Activated T-cell treated with anti-CD3 and anti-CD28 coated beads for 48 hours (primary cell): ENCODE data around the gene CA5B.
"Not testable (repeated sequence)": the region's sequence is repeated elsewhere in the genome, so short reads cannot be mapped to it uniquely, and the experiment has no call there.

ENCODE experiments used
- DNase-seq: peaks from one replicate; pipeline ENCODE4 v3.0.0-alpha.2; 2020; ENCODE audit warnings: low read depth

CA5B gene, protein sequence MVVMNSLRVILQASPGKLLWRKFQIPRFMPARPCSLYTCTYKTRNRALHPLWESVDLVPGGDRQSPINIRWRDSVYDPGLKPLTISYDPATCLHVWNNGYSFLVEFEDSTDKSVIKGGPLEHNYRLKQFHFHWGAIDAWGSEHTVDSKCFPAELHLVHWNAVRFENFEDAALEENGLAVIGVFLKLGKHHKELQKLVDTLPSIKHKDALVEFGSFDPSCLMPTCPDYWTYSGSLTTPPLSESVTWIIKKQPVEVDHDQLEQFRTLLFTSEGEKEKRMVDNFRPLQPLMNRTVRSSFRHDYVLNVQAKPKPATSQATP

DNA sequence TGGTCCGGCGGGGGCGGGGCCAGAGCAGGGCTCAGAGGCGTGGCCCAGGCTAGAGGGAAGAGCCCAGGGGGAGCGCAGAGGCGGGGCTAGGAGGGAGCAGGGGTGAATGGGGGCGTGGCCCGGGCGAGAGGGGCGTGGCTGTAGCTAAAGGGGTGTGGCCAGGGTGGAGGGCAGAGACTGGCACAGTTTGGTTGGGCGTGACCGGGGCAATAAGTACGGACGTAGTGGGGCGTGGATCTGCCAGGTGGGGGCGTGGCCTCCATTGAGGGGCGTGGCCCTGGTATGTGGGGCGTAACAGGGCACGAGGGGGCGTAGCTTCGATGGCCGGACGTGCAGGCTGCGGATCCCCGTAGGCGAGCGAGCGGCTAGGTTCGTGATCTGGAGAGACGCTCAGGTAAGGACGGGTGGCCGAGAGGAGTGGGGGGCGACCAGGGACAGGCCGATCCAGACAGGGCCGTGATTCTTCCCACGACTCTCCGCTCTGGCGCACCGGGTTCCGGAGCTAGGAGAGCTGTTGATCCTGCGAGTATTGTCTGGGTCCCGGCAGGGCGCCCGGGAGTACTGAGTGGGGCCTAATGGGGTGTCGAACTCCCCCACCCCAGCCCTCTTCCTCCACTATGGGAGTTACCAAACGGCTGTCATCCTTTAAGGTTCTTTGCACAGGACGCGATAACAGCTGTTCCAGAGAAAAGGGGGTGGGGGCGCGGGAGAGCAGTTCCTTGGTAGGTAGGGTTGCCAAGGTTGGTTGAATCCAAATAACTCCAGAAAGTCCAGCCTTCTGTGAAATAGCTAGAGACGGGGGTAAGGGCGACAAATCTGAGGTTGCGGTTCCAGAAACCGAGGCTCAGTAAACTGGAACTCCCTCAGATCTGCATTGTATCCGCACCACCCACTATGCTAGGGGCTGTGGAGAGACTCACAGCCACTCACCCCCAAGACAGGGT is at the start of gene CA5B:
Gene CA5B (plus strand): TSS at position 312 of the 944 bp plus-strand sequence. CDS start 11,754 bp downstream, outside the sequence.
- DNase-seq = peak; percentile 91

DNA sequence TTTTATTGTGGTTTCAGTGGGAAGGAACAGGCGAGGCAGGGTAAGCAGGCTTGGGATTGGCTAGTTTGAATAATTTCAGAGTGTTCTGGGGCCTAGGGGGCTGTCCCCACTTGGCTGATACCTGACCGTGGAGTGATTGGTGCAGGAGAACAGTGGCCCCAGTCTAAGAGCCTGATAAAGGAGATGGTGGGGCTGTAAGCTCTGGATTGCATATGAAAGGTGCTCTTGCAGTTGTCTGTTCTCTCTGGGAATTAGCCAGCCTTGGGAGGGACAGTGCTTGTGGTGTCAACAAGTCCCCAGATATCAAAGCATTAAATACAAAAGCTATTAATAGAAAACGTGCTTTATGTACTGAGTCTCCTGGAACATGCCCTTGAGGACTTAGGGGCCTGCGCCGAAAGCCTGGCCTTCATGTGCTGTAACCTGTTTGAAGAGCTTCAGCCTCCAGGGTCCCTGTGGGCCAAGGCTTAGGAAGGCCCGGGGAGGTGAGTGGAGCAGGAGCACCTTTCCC is 43.1 kb upstream of the CA5B start:
- DNase-seq = no peak

DNA sequence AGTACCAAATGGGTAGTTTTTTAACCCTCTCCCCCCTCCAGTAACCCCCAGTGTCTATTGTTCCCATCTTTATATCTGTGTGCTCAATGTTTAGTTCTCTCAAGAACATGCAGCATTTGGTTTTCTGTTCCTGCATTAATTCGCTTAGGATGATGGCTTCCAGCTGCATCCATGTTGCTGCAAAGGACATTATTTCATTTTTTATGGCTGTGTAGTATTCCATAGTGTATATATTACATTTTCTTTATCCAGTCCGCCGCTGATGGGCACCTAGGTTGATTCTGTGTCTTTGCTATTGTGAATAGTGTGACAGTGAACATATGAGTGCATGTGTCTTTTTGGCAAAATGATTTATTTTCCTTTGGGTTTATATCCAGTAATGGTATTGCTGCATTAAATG is 41.6 kb upstream of the CA5B start:
- no peak for DNase-seq

DNA sequence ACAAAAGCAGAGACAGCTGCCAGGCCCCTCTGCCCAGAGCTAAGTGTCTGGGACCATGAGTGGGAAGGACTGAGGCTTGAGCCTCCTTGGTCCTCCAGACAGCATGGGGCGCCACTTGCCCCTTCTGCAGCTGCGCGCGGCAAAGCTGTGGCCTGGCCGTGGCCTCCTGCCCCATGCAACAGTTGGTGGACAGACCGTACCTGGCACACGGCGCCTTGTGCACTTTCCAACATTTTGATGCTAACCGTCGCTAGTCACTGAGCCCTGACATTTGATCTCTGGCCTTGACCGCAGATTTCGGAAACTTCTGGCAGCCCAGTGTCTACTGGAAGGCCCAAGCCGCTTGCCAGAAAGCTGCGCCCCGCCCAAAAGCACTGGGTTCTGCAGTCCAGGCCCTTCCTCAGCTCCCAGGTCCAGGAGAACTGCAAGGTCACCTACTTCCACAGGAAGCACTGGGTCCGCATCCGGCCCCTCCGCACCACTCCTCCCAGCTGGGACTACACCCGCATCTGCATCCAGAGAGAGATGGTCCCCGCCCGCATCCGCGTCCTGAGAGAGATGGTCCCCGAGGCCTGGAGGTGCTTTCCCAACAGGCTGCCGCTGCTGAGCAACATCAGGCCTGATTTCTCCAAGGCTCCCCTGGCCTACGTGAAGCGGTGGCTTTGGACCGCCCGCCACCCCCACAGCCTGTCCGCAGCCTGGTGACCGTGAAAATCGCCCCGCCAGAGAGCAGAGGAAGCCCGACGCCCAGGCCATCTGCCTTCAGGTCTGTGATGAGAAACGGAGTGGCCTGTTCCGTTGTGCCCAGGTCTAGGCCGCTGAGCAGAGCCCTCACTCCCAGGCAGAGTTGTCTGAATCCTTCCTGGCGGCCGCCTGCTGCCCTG is 35.3 kb upstream of the CA5B start:
- DNase-seq = no peak

DNA sequence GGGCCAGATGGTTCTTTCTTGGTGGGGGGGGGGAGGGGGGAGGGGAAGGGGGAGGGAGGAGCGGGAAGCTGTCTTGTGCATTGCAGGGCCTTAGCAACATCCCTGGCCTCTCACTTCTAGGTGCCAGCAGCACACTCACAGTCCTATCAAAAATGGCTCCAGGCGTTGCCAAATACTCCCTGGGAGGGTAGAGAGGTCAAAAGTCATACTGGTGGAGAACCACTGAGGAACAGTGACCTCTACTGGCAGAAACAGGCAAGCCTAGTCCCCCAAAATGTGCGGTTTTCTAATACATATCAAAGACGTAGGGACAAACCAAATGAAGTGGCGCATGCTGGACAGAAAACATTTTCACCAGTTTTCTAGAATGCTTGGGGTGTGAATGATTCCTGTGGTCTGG is 34.3 kb upstream of the CA5B start:
- DNase-seq = not testable (repeated sequence)

DNA sequence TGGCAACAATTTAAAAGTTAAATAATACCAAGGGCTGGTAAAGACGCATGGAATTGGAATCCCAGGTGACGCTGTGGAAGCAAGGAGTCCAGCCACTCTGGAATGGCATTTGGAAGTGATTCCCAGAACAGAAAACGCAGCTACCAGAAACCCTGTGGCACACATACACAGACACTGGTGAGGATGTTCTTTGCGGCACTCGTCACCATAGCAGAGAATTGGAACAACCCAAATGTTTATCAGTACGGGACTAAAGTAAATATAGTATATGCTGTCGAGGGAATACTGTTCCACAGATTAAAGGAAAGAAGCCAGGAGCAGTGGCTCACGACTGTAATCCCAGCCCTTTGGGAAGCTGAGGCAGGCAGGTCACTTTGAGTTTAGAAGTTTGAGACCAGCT is 33.8 kb upstream of the CA5B start:
- DNase-seq = not testable (repeated sequence)

DNA sequence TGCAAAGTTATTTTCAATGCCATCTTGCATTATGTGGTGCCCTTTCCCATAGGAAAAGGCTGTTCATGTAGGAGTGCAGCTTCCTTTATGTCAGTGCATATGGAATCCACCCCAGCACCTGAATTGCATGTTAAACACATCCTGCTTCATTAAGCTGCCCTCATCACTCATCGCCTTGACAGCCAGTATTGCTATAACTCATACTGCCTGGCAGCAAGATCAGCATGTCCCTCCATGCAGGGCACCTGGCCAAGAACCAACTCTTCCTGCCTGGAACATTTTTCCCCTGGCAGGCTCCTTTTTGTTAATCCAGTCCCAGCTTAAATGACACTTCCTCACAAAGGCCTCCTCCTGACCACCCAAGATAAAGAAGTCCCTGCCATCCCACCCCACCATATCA is 23.5 kb upstream of the CA5B start:
- no peak for DNase-seq

DNA sequence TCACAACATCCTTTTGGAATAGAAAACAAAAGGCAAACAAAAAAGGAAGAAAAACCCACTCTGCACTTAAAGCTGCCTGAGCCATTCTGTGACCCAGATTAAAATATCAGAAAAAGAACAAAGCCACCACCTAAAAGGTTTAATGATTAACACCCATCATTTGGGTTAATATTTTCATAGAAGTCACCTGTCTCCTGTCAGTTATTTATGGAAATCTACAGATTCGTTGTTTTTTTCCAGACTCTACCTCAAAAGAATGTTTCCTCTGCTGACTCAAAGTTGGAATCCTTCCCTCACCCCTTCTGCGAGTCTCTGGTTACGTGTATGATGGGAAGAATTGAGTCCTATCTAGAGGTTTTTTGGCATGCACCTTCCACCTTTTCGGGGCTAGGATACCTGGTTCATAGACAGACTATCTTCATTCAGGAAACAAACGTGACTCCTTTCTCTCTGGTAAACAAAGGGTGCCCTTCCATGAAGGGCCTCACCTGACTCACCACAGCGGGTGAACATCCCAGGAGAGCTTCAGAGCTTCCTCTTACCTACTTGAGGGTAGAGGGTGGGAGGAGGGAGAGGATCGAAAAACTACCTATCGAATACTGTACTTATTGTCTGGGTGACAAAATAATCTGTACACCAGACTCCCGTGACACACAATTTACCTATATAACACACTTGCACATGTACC is 19.6 kb upstream of the CA5B start:
- DNase-seq = no peak

DNA sequence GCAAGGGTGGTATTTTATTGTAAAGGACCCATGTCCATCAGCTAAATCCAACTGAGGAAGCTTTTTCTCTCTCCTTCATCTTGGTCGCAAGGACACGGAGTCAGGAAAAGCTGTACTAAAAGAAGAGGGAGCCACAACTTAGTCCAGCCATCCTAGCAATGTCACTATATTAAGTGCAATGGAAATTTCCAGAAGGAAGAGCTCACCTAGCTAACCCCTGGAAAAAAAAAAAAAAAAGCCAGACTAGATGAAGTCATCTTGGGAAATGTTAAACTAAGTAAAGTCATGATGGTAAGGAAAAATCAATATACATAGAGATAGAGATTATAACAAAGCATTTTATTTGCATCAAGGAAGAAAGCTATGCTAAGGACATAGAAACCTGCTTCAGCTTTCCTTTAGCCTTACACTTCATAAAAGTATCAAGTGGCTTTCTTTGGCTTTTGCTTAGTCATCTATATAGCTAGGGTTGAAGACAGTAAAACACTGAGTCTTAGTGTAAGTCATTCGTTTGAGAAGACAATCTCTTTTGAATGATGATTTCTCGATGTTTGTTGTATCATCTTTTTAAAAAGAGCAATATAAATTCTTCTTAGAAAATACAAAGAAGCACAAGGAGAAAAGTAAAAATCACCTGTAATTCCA is 18.6 kb upstream of the CA5B start:
- no peak for DNase-seq

DNA sequence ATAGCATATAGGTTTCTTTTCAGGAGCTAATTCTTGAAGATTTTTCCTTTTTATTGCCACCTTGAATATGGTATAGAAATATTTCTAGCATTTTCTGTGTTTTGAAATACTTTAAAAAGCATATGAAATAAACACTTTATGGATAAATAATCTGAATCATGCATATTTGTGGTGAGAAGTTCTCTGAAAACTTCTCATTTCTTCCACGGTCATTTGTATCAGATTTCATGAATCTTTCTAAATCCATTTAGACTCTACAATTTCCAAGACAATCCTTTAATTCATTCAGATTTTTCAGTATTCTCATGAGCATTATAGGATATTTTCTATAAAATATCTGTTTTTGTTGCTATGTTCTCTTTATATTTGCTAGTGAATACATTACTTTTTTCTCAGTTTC is 16.2 kb upstream of the CA5B start:
- DNase-seq = no peak

DNA sequence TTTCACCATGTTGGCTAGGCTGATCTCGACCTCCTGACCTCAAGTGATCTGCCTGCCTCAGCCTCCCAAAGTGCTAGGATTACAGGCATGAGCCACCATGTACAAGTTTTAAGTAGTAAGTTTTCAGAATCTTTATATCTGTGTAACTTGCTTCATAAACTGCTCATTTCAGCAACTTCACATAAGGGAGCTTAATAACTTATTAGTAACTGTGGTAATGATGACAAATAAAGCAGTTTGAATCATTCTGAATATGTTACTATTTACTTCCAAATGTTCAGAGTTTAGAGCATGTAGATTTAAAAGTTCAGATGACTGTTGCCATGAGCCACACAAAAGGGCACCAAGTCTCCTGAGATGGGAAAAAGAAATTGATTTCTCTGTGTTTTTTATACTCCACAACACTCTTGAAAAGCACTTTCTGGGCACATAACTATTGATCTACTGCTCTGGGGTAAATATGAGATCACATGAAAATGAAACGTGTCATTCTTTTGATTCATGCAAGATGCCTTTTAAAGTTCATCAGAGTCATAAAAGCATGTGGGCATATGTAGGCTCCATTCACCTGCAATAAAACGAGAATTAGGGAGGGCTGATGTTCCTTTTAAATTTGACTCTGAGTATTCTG is 14.1 kb upstream of the CA5B start:
- DNase-seq = no peak

DNA sequence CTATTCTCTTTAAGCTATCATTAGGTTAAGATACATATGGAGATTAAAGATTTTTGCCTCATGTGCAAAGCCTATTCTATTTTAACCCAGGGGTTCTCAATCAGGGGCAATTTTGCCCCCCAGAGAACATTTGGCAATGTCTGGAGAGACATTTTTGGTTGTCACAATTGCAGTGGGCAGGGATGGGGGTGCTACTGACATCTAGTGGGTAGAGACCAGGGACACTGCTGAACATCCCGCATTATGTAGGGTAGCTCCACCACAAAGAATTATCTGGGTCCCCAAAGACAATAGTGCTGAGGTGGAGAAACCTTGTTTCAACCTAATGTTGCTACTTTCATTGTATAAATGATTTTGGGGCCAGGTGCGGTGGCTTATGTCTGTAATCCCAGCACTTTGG is 13.2 kb upstream of the CA5B start:
- DNase-seq = no peak

DNA sequence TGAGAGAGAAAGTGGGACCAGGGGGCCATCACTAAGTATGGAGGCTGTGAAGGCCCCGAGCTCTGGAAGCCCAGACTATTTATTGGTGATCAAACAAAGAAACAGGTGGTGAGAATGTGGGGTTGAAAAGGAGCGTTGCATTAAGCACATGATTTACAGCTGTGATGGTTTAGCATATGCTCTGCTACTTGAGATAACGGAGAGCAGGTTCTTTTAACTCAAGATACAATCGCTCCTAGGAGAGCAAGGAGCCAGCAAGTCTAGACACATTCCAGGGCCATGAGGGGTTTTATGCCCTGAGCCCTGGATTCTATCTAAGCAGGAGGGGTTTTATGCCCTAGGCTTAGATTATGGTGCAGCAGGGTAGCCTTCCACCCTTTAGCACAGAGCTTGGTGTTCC is 6.7 kb upstream of the CA5B start:
- DNase-seq = not testable (repeated sequence)

DNA sequence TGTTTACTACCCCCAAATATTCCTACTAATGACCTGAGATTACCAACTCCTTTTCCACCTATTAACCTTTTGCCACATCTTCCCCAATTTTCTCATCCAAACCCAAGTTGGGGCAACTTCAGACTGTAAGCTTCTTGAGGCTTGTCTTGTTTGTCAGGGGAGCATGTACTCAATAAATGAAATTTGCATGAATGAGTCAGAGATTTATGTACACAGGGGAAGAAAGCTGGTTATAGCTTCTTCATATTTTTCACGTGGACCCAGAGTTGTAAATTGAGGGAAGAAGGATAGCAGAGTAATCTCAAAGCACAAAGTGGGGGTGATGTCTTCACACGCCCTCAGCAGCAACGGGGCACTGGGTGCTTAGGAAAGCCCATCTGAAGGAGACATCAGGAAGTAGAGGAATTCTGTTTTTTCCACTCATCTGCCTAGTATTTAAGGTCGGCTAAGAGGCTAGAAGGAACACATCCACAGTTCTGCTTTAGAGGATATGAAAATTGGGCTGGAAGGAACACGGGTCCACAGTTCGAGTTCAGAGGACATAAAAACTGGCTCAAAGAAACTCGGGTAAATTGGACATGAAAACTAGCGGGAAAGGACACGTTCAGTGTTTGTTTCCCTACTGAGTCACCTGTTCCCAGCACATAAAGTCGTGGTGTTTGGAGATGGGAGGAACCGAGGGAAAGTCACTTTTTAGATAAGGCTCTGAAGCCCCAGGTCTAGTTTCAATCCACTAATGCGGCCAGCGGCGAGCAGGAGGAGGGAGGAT is 696 bp upstream of the CA5B start:
- DNase-seq = no peak

DNA sequence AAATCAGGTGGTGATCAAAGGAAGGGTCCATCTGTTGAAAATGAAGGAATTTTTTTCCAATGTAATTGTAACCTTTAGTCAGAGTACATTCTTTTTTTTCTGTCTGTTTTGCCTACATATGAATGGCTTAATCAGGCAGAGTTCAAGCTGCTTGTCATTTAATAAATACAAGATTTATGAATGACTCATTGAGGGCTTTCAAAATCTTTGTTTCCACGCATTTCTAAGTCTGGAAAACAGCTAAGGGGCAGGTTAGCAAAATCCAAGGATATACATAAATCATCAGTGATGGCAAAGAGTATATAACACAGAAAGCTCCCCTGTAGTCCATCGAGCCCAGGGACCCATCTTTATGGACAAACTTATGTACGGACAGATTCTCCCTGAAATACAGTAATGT is 1.8 kb downstream of the CA5B start:
- DNase-seq = no peak

DNA sequence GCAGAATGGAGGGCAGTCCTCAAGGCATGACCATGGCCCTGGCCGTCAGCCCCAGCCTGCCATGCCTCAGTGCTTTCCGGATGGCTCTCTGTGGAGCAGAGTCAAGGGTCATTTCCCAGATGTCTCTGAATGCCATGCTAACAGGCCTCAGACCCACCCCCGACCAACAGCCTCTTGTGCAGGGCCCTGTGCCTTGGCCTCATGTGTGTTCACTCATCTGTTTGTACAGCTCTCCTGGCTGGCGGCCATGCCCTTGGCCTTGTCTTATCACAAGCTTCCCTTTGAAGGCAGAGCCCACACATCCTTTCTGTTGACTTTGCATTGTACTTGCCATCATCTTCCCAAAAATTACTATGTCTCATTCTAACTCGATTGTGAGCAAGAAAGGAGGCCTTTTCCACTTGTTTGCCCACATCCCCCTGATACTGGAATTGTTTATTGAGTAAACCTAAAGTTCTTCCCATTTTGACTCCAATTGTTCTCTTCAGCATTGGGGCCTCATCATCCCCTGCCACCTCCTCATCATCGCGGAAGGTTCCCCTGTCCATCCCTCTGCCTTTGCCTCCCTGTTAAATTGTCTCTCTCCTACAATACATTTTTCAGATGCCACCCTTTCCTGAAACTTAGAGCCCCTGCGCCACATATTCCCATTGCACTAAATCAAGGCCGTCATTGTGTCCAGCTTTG is 6.3 kb downstream of the CA5B start:
- no peak for DNase-seq

DNA sequence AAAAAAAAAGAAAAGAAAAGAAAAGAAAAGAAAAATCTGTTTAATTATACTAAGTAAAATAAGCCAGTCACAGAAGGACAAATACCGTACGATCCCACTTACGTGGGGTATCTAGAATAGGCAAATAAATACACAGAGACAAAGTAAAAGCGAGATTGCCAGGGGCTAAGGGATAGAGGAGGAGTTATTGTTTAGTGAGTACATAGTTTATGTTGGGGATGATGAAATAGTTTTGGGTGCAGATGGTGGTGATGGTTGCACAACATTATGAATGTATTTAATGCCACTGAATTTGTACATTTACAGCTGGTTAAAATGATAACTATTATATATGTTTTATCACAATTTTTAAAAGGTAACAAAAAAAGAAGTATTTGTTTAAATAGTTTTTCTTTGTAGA is 7.1 kb downstream of the CA5B start:
- DNase-seq = no peak

DNA sequence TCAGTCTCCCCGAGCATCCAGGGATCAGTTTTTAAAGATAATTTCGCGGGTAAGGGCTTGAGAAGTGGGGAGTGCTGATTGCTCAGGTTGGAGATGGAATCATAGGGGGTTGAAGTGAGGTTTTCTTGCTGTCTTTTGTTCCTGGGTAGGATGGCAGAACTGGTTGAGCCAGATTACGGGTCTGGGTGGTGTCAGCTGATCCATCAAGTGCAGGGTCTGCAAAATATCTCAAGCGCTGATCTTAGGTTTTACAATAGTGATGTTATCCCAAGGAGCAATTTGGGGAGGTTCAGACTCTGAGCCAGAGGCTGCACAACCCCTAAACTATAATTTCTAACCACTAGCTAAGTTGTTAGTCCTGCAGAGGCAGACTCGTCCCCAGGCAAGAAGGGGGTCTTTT is 8.6 kb downstream of the CA5B start:
- not testable (repeated sequence) for DNase-seq

DNA sequence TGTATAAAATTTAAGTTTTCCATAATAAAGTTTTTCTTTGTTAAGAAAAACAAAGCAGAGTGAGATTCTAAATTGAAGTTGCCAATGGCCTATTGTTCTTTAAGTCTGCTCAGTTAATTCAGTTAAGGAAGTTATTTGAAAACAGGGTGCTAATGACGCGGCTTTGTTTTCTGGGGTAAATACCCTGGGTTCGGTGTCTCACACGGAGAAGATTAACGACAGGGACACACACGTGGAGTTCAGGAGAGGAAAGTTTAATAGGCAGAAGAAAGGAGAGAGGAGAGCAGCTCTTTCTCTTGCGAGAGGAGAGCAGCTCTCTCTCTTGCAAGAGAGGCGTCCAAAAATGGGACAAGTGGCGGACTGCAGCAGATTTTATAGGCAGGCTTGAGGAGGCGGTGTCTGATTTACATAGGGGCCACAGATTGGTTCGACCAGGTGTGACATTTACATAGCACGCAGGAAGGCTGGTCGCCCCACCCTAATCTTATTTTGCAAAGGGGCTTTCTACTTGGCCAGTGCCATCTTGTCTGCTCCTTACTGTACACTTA is 9.6 kb downstream of the CA5B start:
- DNase-seq = no peak
